Activated T-cell treated with anti-CD3 and anti-CD28 coated beads, Interleukin-2, amount 50 U/mL, for 4 hours (primary cell): ENCODE results near the gene DDO. TPM values are rescaled to one million over a fixed set of nuclear protein-coding genes. Genes with fewer than 3 reads are reported as not detected.
"Not testable (repeated sequence)": the region's sequence is repeated elsewhere in the genome, so short reads cannot be mapped to it uniquely, and the experiment has no call there.

Experiments used
- ATAC-seq, 2 donors: fragments of 200-7000 bp; cut with Tn5 transposase; one replicate each; pipeline ENCODE4 v1.10.0; 2021
- DNase-seq: peaks from one replicate; pipeline ENCODE4 v3.0.0-alpha.2; 2020
- H3K27me3 Mint-ChIP-seq: one replicate; pipeline ENCODE4 v1.8.0; 2021; ENCODE audit warnings: low read depth, mixed read lengths
- H3K36me3 Mint-ChIP-seq: one replicate; pipeline ENCODE4 v1.8.0; 2022; ENCODE audit warnings: mixed read lengths; ENCODE audit not compliant: insufficient read depth
- H3K4me1 Mint-ChIP-seq: one replicate; pipeline ENCODE4 v1.8.0; 2021; ENCODE audit warnings: low read depth, mixed read lengths
- H3K4me3 Mint-ChIP-seq: one replicate; pipeline ENCODE4 v1.8.0; 2021; ENCODE audit warnings: mild to moderate bottlenecking, moderate library complexity, mixed read lengths
- H3K9me3 Mint-ChIP-seq: one replicate; pipeline ENCODE4 v1.8.0; 2021; ENCODE audit warnings: mixed read lengths
- total RNA-seq, 3 donors: library from RNA; stranded (reverse); gene quantifications; one replicate each; pipeline ENCODE4 v1.2.1, GENCODE V29; 2021

DDO gene
- total RNA-seq, 3 donors from 2014 or later: not detected

DNA sequence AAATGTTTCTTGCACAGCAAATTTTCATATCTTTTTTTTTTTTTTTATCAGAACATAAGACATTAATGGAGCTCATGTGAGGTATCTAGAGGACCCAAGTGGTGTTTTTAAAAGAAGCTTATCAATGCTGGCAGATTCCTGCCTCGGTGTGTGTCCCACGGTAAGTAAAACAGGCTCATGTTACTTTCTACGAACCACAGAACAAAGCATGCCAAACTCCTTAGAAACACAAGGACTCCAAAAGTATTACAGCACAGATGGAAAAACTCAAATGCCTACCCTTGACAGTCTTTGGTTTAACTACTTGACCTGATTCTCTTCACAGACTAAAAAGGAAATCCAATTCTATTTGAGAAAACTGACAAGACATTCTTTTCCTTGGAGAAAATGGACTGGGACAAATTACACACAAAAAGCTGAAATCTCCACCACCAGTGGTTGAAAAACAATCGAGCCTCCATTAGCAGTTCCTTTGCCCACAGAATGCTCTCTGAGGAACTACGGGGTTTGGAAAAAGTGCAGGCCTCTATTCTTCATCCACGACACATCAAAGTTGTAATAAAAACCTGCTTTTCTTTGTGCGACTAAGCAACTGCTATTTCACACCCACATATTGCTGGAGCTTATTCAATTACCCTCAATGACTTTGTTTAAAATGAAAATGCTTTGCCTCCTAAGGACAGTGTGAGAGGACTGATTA lies 62.7 kb downstream of the DDO start:
- DNase-seq (no peak), ATAC-seq (no peak)
- H3K36me3 Mint-ChIP-seq: no peaks in the 10 kb centered on the region
- H3K9me3 Mint-ChIP-seq: no peaks in the 10 kb centered on the region
- H3K27me3 Mint-ChIP-seq: peaks cover 29% of the 10 kb centered on the region
- H3K4me1 Mint-ChIP-seq: peaks cover 11% of the 10 kb centered on the region
- no peak overlapping the region for H3K4me3 Mint-ChIP-seq

DNA sequence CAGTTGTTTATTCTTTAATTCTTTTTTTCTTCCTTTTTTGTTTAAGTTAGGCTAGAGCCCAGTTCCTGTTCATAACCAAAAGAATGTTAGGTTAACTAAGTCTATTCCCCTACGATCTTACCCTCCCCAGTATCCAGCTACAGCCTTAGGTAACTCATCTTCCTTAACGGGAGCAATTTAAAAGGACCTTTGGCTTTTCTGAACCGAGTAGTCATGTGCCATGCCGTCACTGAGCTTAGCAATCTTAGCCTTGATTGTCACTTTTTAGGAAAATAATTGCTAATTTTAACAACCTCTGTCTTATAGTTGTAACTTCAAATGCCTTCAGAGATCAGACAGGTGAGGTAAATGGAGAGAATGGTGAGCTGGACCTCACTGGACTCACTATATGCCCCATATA lies 63.4 kb downstream of the DDO start:
- Mint-ChIP-seq H3K27me3 (peaks cover 22% of the 10 kb centered on the region), H3K4me3 (no peak overlapping the region), H3K4me1 (peaks cover 6% of the 10 kb centered on the region), H3K9me3 (no peaks in the 10 kb centered on the region), H3K36me3 (no peaks in the 10 kb centered on the region)
- ATAC-seq: no peak
- DNase-seq: no peak

DNA sequence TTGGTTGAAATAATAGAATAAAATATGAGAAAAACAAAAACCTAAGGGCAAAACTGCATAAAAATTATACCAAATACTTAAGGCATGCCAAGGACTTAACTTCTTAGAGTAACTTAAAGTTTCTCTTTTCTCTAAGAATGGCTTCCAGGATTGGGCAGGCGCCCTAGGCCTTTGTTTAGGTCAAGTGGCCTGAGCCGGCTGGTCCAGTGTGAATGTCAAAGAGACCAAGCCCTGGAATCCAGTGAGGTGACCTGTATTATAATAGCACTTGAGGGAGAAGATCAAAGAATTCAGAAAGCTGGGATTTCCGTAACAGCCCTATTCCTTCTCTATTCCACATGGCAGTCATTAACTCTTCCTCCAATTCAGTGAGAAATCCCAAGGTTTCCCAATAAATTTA lies 63.8 kb downstream of the DDO start:
- no peak overlapping the region for H3K4me3 Mint-ChIP-seq
- DNase-seq (no peak), ATAC-seq (no peak)
- no peaks in the 10 kb centered on the region for H3K36me3 Mint-ChIP-seq
- H3K4me1 Mint-ChIP-seq: peaks cover 2% of the 10 kb centered on the region
- H3K9me3 Mint-ChIP-seq: no peaks in the 10 kb centered on the region
- H3K27me3 Mint-ChIP-seq: peaks cover 18% of the 10 kb centered on the region

DNA sequence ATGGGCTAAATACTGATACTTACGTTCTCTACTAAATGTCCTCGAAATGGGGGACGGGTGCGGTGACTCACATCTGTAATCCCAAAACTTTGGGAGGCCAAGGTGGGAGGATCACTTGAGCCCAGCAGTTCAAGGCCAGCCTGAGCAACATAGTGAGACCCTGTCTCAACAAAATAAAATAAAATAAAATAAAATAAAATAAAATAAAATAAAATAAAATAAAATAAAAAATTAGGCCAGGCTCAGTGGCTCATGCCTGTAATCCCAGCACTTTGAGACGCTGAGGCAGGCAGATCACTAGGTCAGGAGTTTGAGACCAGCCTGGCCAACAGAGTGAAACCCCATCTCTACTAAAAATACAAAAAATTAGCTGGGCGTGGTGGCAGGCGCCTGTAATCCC lies 64.8 kb downstream of the DDO start:
- H3K36me3 Mint-ChIP-seq, H3K4me1 Mint-ChIP-seq, H3K4me3 Mint-ChIP-seq, H3K9me3 Mint-ChIP-seq, ATAC-seq, DNase-seq: not testable (repeated sequence)
- H3K27me3 Mint-ChIP-seq: peaks cover 13% of the 10 kb centered on the region

DNA sequence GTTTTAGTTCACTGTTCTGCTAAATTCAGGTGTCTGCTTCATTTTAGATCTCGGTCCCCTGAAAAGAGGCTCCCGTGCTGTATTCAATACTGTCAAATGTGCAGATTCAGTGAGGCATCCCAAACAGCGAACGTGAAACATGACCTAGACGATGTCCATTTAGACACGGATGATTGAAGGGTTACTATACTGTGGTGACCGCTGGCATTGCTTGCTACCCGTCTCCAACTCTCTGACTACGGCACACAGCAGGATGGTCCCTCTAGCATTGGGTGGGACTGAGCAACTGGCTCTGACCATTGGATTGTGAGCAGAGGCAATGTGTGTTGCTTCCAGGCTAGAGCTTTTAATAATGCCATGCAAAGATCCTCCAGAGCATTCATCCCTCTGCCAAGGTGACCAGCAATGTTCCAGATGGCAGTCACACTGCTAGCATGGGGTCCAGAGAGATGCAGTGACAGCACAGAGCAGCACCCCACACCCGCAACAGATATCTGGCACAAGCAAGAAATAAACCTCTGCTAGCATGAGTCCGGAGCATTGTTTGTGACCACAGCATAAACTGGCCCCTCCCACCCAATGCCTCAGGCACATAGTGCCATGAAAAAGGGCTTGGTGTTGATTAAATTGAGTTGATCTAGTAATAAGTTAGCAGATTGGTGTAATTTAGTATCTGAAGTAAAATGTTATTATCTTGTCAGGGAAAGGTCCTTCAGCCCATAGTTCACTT lies 66.2 kb downstream of the DDO start:
- no peaks in the 10 kb centered on the region for H3K4me1 Mint-ChIP-seq

DNA sequence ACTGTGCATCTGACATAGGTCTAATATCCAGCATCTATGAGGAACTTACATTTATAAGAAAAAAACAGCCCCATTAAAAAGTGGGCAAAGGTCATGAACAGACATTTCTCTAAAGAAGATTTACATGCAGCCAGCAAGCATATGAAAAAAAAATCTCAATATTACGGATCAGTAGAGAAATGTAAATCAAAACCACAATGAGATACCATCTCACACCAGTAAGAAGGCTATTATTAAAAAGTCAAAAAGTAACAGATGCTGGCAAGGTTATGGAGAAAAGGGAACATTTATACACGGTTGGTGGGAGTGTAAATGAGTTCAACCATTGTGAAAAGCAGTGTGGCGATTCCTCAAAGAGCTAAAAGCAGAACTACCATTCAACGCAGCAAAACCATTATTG lies 70.3 kb downstream of the DDO start:
- Mint-ChIP-seq H3K4me3 (no peak overlapping the region), H3K4me1 (no peaks in the 10 kb centered on the region), H3K9me3 (no peaks in the 10 kb centered on the region), H3K27me3 (peaks cover 5% of the 10 kb centered on the region), H3K36me3 (no peaks in the 10 kb centered on the region)
- DNase-seq: no peak
- ATAC-seq: no peak

More for the DNA sequence above, 66.2 kb downstream of the DDO start:
- no peaks in the 10 kb centered on the region for H3K36me3 Mint-ChIP-seq
- DNase-seq (no peak), ATAC-seq (no peak)
- H3K4me3 Mint-ChIP-seq: no peak overlapping the region
- no peaks in the 10 kb centered on the region for H3K9me3 Mint-ChIP-seq
- H3K27me3 Mint-ChIP-seq: peaks cover 4% of the 10 kb centered on the region

DNA sequence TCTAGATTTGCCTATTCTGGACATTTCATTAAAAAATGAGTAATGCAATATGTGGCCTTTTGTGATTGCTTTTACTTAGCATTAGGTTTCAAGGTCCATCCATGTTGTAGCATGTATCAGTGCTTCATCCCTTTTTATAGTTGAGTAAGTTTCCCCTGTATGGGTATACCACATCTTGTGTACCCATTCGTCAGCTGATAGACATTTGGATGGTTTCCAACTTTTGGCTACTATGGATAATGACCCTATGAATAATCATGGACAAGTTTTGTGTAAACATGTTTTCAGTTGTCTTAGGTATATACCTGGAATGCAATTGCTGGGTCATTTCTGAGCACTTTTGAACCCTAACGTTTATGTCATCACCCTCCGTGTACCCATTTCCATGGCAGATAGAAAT lies 72.6 kb downstream of the DDO start:
- no peaks in the 10 kb centered on the region for H3K9me3 Mint-ChIP-seq
- no peaks in the 10 kb centered on the region for H3K36me3 Mint-ChIP-seq
- DNase-seq: no peak
- H3K4me3 Mint-ChIP-seq: no peak overlapping the region
- no peak for ATAC-seq
- H3K27me3 Mint-ChIP-seq: peaks cover 5% of the 10 kb centered on the region
- H3K4me1 Mint-ChIP-seq: no peaks in the 10 kb centered on the region

Other genes with a start within 250 kb of the DDO start
- gene WASF1, start 235.9 kb downstream of the DDO start, total RNA-seq: 1 to 10 TPM; 1.2 to 2.3 (median 1.9) TPM
- gene CDC40, start 235.1 kb downstream of the DDO start, total RNA-seq: 10 to 100 TPM; 24.8 to 27.9 (median 26.3) TPM
- gene METTL24, start 57.2 kb downstream of the DDO start, total RNA-seq: not detected
- gene SLC22A16, start 61.0 kb upstream of the DDO start, total RNA-seq: not detected